OCI-LY3 (cell line): ENCODE measurements around the gene CNRIP1.
A peak's percentile ranks its signal among the peaks of the same experiment; 100 is the strongest.

Source experiments
- H2AFZ ChIP-seq: fragments of 200-600, 300-600 bp; shearing (Covaris generic); 2 replicates; pipeline ENCODE4 v1.6.0; 2014; ENCODE audit warnings: antibody characterized with exemption, low read depth, low read length
- H3K27ac ChIP-seq: fragments of 200-600, 300-600 bp; sonication (generic); 2 replicates; pipeline ENCODE4 v1.5.1; 2014; ENCODE audit warnings: mild to moderate bottlenecking, low read length, moderate library complexity, mixed read lengths
- H3K27me3 ChIP-seq: fragments of 200-600, 300-600 bp; sonication (generic); 2 replicates; pipeline ENCODE4 v1.6.1; 2014; ENCODE audit warnings: low read depth, low read length, mixed read lengths
- H3K36me3 ChIP-seq: fragments of 200-600, 300-600 bp; sonication (generic); replicated peaks from 2 replicates; pipeline ENCODE3; 2014; ENCODE audit warnings: low read depth, low read length, mixed read lengths
- H3K4me1 ChIP-seq: fragments of 300-600, 200-600 bp; sonication (generic); 2 replicates; pipeline ENCODE4 v1.6.1; 2014; ENCODE audit warnings: low read length, mixed read lengths
- H3K4me2 ChIP-seq: fragments of 200-600, 300-600 bp; sonication (generic); 2 replicates; pipeline ENCODE4 v1.6.1; 2014; ENCODE audit warnings: low read length, mixed read lengths
- H3K4me3 ChIP-seq: fragments of 300-600, 200-600 bp; sonication (generic); 2 replicates; pipeline ENCODE4 v1.5.1; 2014; ENCODE audit warnings: antibody characterized with exemption, mild to moderate bottlenecking, low read length, moderate library complexity
- H3K79me2 ChIP-seq: fragments of 300-600, 200-600 bp; shearing (Covaris generic); 2 replicates; pipeline ENCODE4 v1.6.1; 2014; ENCODE audit warnings: mild to moderate bottlenecking, low read length, mixed read lengths
- H3K9ac ChIP-seq: fragments of 300-600, 200-600 bp; shearing (Covaris generic); 2 replicates; pipeline ENCODE4 v1.6.0; 2014; ENCODE audit warnings: mild to moderate bottlenecking, low read length, moderate library complexity
- H3K9me3 ChIP-seq: fragments of 200-600, 300-600 bp; shearing (Covaris generic); 2 replicates; pipeline ENCODE4 v1.6.1; 2014; ENCODE audit warnings: low read length, mixed read lengths; ENCODE audit not compliant: insufficient read depth
- H4K20me1 ChIP-seq: fragments of 200-600, 300-600 bp; sonication (generic); 2 replicates; pipeline ENCODE4 v1.6.1; 2016; ENCODE audit warnings: low read length, mixed read lengths; ENCODE audit not compliant: insufficient read depth
- CTCF ChIP-seq: fragments of 200-600, 300-600 bp; sonication (generic); IDR thresholded peaks from 2 replicates; pipeline ENCODE4 v1.5.1; 2014; ENCODE audit warnings: antibody characterized with exemption, low read length, low read depth
- EZH2phosphoT487 ChIP-seq: fragments of 200-600 bp; shearing (Covaris generic); IDR thresholded peaks from 2 replicates; pipeline ENCODE4 v1.6.1; 2018; ENCODE audit warnings: antibody characterized with exemption, mixed run types, low read depth

The CNRIP1 gene

GRCh38 chr2:68362069-68362468, 42.3 kb upstream of the CNRIP1 start:
- H3K9me3 ChIP-seq, result no peaks in the 10 kb centered on the region
- peak overlapping the region; percentile 88 for H3K9ac ChIP-seq
- TF ChIP-seq EZH2phosphoT487 (no peak), CTCF (peak; percentile 84)
- peaks cover 8% of the 10 kb centered on the region for H4K20me1 ChIP-seq
- H3K79me2 ChIP-seq, result peaks cover 43% of the 10 kb centered on the region
- peak overlapping the region; percentile 94 for H3K4me2 ChIP-seq
- H3K4me3 ChIP-seq, result peak overlapping the region; percentile 69
- H3K27me3 ChIP-seq, result no peaks in the 10 kb centered on the region
- H2AFZ ChIP-seq, result peak overlapping the region; percentile 40; the same call in 1 of the 2 replicates
- H3K36me3 ChIP-seq, result peaks cover 17% of the 10 kb centered on the region
- H3K4me1 ChIP-seq, result peaks cover 56% of the 10 kb centered on the region
- H3K27ac ChIP-seq, result peak overlapping the region; percentile 95

GRCh38 chr2:68359889-68360288, 40.1 kb upstream of the CNRIP1 start:
- no peaks in the 10 kb centered on the region for H3K9me3 ChIP-seq
- H3K36me3 ChIP-seq, result no peaks in the 10 kb centered on the region
- peaks cover 56% of the 10 kb centered on the region for H3K4me1 ChIP-seq
- peaks cover 21% of the 10 kb centered on the region for H3K79me2 ChIP-seq
- no peak overlapping the region for H3K27ac ChIP-seq
- H3K4me2 ChIP-seq, result peak overlapping the region; percentile 39
- H3K27me3 ChIP-seq, result no peaks in the 10 kb centered on the region
- H2AFZ ChIP-seq, result no peak overlapping the region
- peak; percentile 35; the same call in 1 of the 2 replicates for TF ChIP-seq CTCF
- TF ChIP-seq EZH2phosphoT487, result no peak
- no peaks in the 10 kb centered on the region for H4K20me1 ChIP-seq
- no peak overlapping the region for H3K4me3 ChIP-seq
- H3K9ac ChIP-seq, result no peak overlapping the region

GRCh38 chr2:68357605-68358337, 38.0 kb upstream of the CNRIP1 start:
- Histone ChIP-seq H3K27me3 (no peaks in the 10 kb centered on the region), H3K79me2 (peaks cover under 1% of the 10 kb centered on the region; the same call in 1 of the 2 replicates), H3K4me3 (no peak overlapping the region), H3K9ac (0 out of 2 replicates have a peak overlapping the region, but pooled peaks have one; percentile 19), H3K36me3 (no peaks in the 10 kb centered on the region), H4K20me1 (no peaks in the 10 kb centered on the region), H3K4me2 (peak overlapping the region; percentile 48), H3K9me3 (no peaks in the 10 kb centered on the region), H3K4me1 (peaks cover 35% of the 10 kb centered on the region), H3K27ac (no peak overlapping the region), H2AFZ (peak overlapping the region; percentile 90)
- TF ChIP-seq EZH2phosphoT487 (no peak), CTCF (peak; percentile 79)

- Histone ChIP-seq H3K4me3 (no peak overlapping the region), H2AFZ (no peak overlapping the region), H3K27ac (no peak overlapping the region), H3K9ac (no peak overlapping the region), H3K27me3 (no peaks in the 10 kb centered on the region), H3K36me3 (no peaks in the 10 kb centered on the region), H3K4me1 (peaks cover 26% of the 10 kb centered on the region), H3K79me2 (no peaks in the 10 kb centered on the region), H3K9me3 (no peaks in the 10 kb centered on the region), H4K20me1 (no peaks in the 10 kb centered on the region), H3K4me2 (no peak overlapping the region)
- TF ChIP-seq EZH2phosphoT487 (no peak), CTCF (no peak)
Observed at GRCh38 chr2:68356599-68357239, 37.0 kb upstream of the CNRIP1 start.
